ENCODE measurements around the gene ANKRD63. TPM values are rescaled to one million over a fixed set of nuclear protein-coding genes. Genes with fewer than 3 reads are reported as not detected.

The ANKRD63 gene
- polyA plus RNA-seq, 1 of the 3 experiments (the other 2 are of a cell fraction), result not detected

DNA sequence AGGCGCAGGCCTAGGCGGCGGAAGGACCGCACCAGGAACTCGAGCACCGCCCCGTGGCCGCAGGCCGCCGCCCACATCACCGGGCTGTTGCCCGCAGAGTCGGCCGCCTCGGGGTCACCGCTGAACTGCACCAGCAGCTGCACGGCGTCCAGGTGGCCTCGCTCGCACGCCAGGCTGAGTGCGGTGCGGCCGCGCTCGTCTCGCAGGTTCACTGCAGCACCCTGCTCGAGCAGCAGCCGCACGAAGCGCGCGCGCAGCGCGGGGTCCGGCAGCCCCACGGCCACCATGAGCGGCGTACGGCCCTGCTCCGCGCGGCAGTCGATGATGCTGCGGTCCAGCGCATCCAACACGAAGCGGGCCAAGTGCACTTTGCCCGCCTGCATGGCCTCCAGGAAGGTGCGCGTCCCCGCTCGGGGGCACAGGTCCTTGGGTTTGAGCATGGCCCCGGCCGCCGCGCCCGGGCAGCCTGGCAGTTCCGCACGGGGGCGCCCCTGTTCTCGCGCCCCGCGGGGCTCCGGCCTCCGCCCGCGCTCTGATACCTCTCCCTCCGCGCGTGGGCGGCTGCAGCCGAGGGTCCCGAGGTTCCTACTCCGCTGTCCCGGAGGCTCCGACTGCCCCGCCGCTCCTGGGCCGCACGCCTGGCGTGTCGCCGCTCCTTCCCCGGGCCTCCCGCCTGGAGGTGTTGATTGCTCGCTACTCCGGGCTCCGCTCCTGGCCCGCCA lies 556 bp downstream of the ANKRD63 start:
- Histone ChIP-seq H3K4me1 (ENCODE audit: control insufficient read depth in 1 of 2, insufficient read depth in 2 of 2, low read depth in 1 of 2, low read length in 1 of 2) (peaks cover 10 to 22% of the 10 kb centered on the region in 2 experiments; a peak in 3 of 4 replicates), H3K27ac (ENCODE audit: low read depth in 2 of 2, low read length in 1 of 2) (no peak overlapping the region), H3F3A (replicated peaks; ENCODE audit: insufficient read depth) (peaks cover 13% of the 10 kb centered on the region), H2AFZ (ENCODE audit: low read depth) (peak overlapping the region; percentile 51), H3K4me3 (ENCODE audit: low read depth in 2 of 2, low read length in 1 of 2) (peak overlapping the region; percentile 46; a peak in 3 of 4 replicates), H3K9me2 (no peaks in the 10 kb centered on the region), H3K4me2 (peak overlapping the region; percentile 84), H3K79me2 (ENCODE audit: insufficient read depth) (no peaks in the 10 kb centered on the region), H3K9ac (no peak overlapping the region), H3K27me3 (ENCODE audit: insufficient read depth) (peaks cover 18% of the 10 kb centered on the region), H3K36me3 (replicated peaks in 1 of 2; ENCODE audit: control insufficient read depth in 1 of 2, insufficient read depth in 2 of 2, low read length in 1 of 2) (no peaks in the 10 kb centered on the region), H4K20me1 (ENCODE audit: insufficient read depth) (no peaks in the 10 kb centered on the region), H3K9me3 (no peaks in the 10 kb centered on the region)
- ChIA-PET POLR2A (no interaction called here), CTCF (interaction anchor here (0.7 to 66.3 kb wide), 10 partner anchors 6 to 123 kb away, joined by 3 to 2194 read pairs (median 4); partner anchors contain the start of genes CCDC9B, DISP2, INAFM2 and IVD)
- TF ChIP-seq, protein P1, sequence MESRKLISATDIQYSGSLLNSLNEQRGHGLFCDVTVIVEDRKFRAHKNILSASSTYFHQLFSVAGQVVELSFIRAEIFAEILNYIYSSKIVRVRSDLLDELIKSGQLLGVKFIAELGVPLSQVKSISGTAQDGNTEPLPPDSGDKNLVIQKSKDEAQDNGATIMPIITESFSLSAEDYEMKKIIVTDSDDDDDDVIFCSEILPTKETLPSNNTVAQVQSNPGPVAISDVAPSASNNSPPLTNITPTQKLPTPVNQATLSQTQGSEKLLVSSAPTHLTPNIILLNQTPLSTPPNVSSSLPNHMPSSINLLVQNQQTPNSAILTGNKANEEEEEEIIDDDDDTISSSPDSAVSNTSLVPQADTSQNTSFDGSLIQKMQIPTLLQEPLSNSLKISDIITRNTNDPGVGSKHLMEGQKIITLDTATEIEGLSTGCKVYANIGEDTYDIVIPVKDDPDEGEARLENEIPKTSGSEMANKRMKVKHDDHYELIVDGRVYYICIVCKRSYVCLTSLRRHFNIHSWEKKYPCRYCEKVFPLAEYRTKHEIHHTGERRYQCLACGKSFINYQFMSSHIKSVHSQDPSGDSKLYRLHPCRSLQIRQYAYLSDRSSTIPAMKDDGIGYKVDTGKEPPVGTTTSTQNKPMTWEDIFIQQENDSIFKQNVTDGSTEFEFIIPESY (IDR thresholded peaks at IDR 0.05; ENCODE audit: borderline replicate concordance, low read depth), result no peak
- no peak for TF ChIP-seq TCF12 (IDR thresholded peaks at IDR 0.05)
- no peak for TF ChIP-seq FOXM1 (IDR thresholded peaks at IDR 0.05; ENCODE audit: low read depth)
- TF ChIP-seq, protein P2, sequence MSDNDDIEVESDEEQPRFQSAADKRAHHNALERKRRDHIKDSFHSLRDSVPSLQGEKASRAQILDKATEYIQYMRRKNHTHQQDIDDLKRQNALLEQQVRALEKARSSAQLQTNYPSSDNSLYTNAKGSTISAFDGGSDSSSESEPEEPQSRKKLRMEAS (IDR thresholded peaks at IDR 0.05; ENCODE audit: low read depth), result no peak
- TF ChIP-seq GATA2 (CRISPR knock-in tag; IDR thresholded peaks at IDR 0.05), result no peak
- TF ChIP-seq, protein P3, sequence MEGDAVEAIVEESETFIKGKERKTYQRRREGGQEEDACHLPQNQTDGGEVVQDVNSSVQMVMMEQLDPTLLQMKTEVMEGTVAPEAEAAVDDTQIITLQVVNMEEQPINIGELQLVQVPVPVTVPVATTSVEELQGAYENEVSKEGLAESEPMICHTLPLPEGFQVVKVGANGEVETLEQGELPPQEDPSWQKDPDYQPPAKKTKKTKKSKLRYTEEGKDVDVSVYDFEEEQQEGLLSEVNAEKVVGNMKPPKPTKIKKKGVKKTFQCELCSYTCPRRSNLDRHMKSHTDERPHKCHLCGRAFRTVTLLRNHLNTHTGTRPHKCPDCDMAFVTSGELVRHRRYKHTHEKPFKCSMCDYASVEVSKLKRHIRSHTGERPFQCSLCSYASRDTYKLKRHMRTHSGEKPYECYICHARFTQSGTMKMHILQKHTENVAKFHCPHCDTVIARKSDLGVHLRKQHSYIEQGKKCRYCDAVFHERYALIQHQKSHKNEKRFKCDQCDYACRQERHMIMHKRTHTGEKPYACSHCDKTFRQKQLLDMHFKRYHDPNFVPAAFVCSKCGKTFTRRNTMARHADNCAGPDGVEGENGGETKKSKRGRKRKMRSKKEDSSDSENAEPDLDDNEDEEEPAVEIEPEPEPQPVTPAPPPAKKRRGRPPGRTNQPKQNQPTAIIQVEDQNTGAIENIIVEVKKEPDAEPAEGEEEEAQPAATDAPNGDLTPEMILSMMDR (IDR thresholded peaks at IDR 0.05), result peak; percentile 48
- no peak for TF ChIP-seq TEAD4 (IDR thresholded peaks at IDR 0.05; ENCODE audit: borderline replicate concordance, insufficient read depth)
- TF ChIP-seq EP300 (IDR thresholded peaks at IDR 0.05; ENCODE audit: borderline replicate concordance in 1 of 2, low read depth in 1 of 2, low read length in 1 of 2), result no peak
- peak; percentile 86 for DNase-seq
- WGBS (ENCODE audit: low lambda C conversion rate), result 7% methylated on average over 3 of the region's 92 CpGs

DNA sequence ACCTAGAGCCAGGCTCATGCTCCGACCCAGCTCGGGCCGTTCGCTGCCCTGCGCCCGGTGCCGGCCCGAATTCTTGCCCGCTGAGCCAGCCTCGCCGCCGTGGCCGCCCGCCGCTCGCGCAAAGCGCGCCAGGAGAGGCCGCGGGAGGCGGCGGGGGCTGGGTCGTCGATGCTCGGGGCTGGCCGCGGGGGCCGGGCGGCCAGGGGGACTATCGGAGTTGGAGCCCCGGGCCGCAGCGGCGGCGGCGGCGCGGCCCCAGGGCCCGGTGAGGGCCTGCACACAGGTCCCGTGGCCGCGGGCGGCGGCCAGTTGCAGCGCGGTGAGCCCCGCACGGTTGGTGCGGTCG lies 1.1 kb downstream of the ANKRD63 start:
- 20% methylated on average over 4 of the region's 51 CpGs for WGBS (ENCODE audit: low lambda C conversion rate)
- Histone ChIP-seq H3K9me2 (no peaks in the 10 kb centered on the region), H3K9me3 (no peaks in the 10 kb centered on the region), H3K79me2 (ENCODE audit: insufficient read depth) (no peaks in the 10 kb centered on the region), H2AFZ (ENCODE audit: low read depth) (0 out of 2 replicates have a peak overlapping the region, but pooled peaks have one; percentile 51), H3K4me1 (ENCODE audit: control insufficient read depth in 1 of 2, insufficient read depth in 2 of 2, low read depth in 1 of 2, low read length in 1 of 2) (peaks cover 11 to 22% of the 10 kb centered on the region in 2 experiments; a peak in 3 of 4 replicates), H3K4me3 (ENCODE audit: low read depth in 2 of 2, low read length in 1 of 2) (peak overlapping the region; percentile 46; a peak in 3 of 4 replicates), H3K9ac (no peak overlapping the region), H3K27ac (ENCODE audit: low read depth in 2 of 2, low read length in 1 of 2) (no peak overlapping the region), H3K36me3 (replicated peaks in 1 of 2; ENCODE audit: control insufficient read depth in 1 of 2, insufficient read depth in 2 of 2, low read length in 1 of 2) (no peaks in the 10 kb centered on the region), H4K20me1 (ENCODE audit: insufficient read depth) (no peaks in the 10 kb centered on the region), H3F3A (replicated peaks; ENCODE audit: insufficient read depth) (peaks cover 13% of the 10 kb centered on the region), H3K4me2 (peak overlapping the region; percentile 84), H3K27me3 (ENCODE audit: insufficient read depth) (peaks cover 18% of the 10 kb centered on the region)
- ChIA-PET CTCF (interaction anchor here (0.7 to 66.3 kb wide), 6 partner anchors 10 to 71 kb away, joined by 3 to 2194 read pairs (median 4); partner anchors contain the start of genes CCDC9B, DISP2, INAFM2 and PHGR1), POLR2A (no interaction called here)
- no peak for TF ChIP-seq FOXJ3 (CRISPR knock-in tag; IDR thresholded peaks at IDR 0.05)
- no peak for TF ChIP-seq RXRA (IDR thresholded peaks at IDR 0.05; ENCODE audit: borderline replicate concordance, low read depth)
- no peak for TF ChIP-seq ELF1 (IDR thresholded peaks at IDR 0.05)
- TF ChIP-seq RCOR1 (IDR thresholded peaks at IDR 0.05; ENCODE audit: low read length), result no peak
- TF ChIP-seq, protein P2 (IDR thresholded peaks at IDR 0.05; ENCODE audit: low read depth), result no peak
- no peak for TF ChIP-seq GABPA (IDR thresholded peaks at IDR 0.05; ENCODE audit: low read depth)
- TF ChIP-seq TAF1 (IDR thresholded peaks at IDR 0.05; ENCODE audit: borderline replicate concordance, low read depth, low read length), result no peak
- no peak for TF ChIP-seq FOXM1 (IDR thresholded peaks at IDR 0.05; ENCODE audit: low read depth)
- no peak for TF ChIP-seq NFIC (IDR thresholded peaks at IDR 0.05; ENCODE audit: borderline replicate concordance)
- TF ChIP-seq, protein P4, sequence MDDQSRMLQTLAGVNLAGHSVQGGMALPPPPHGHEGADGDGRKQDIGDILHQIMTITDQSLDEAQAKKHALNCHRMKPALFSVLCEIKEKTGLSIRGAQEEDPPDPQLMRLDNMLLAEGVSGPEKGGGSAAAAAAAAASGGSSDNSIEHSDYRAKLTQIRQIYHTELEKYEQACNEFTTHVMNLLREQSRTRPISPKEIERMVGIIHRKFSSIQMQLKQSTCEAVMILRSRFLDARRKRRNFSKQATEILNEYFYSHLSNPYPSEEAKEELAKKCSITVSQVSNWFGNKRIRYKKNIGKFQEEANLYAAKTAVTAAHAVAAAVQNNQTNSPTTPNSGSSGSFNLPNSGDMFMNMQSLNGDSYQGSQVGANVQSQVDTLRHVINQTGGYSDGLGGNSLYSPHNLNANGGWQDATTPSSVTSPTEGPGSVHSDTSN (IDR thresholded peaks at IDR 0.05), result no peak
- no peak for TF ChIP-seq GATA2 (CRISPR knock-in tag; IDR thresholded peaks at IDR 0.05)
- TF ChIP-seq TCF12 (IDR thresholded peaks at IDR 0.05), result no peak
- TF ChIP-seq EZH2phosphoT487 (IDR thresholded peaks at IDR 0.05; ENCODE audit: borderline replicate concordance, low read depth), result no peak
- TF ChIP-seq, protein P1 (IDR thresholded peaks at IDR 0.05; ENCODE audit: borderline replicate concordance, low read depth), result no peak
- no peak for DNase-seq

Measured in SK-N-SH (cell line).